SK-MEL-5 (cell line): Measurements from ENCODE around the gene PGM5. TPM values are rescaled to one million over a fixed set of nuclear protein-coding genes. Genes with fewer than 3 reads are reported as not detected.
A peak's percentile ranks its signal among the peaks of the same experiment; 100 is the strongest.

ENCODE experiments used
- DNase-seq: peaks from one replicate; pipeline ENCODE4 v3.0.0-alpha.2; 2016; ENCODE audit warnings: low read depth, low spot score
- in situ Hi-C: cut with HindIII; loops from 2 replicates; pipeline ENCODE4 v1.10.0; 2016; ENCODE audit warnings: low sequenced_read_pairs, high pct_unique_total_duplicates, low pct_unique_long_range_greater_than_20kb
- total RNA-seq: library from RNA; depleted of rRNA; stranded (reverse); fragments of >200 nt; shearing (Covaris generic); gene quantifications from 2 replicates; pipeline ENCODE4 v1.2.3, GENCODE V29; 2014

PGM5 gene
- total RNA-seq, 1 experiment from 2014 or later: 4.9 TPM

GRCh38 chr9:68505681-68506409 is 149.4 kb downstream of the PGM5 start:
- DNase-seq: no peak

DNA sequence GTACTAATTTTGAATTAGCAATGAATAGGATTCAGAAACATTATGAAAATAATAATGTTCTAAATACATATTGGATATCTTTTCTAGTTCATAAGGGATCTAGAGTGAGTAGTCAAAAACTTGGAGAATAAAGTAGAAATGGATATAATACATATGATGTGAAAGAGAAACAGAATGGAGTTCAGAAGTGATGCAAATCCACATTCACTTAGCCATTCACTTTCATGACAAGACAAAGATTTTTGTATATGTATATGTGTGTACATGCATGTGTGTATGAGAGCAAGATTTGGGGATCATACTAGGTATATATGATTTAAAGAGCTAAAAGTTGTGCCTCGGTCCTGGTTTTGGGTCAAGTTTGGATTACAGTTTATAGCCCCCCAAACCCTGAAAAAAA is 150.1 kb downstream of the PGM5 start:
- in situ Hi-C loops: no loop called here
- no peak for DNase-seq

More at GRCh38 chr9:68505681-68506409, 149.4 kb downstream of the PGM5 start:
- in situ Hi-C loops: no loop called here

DNA sequence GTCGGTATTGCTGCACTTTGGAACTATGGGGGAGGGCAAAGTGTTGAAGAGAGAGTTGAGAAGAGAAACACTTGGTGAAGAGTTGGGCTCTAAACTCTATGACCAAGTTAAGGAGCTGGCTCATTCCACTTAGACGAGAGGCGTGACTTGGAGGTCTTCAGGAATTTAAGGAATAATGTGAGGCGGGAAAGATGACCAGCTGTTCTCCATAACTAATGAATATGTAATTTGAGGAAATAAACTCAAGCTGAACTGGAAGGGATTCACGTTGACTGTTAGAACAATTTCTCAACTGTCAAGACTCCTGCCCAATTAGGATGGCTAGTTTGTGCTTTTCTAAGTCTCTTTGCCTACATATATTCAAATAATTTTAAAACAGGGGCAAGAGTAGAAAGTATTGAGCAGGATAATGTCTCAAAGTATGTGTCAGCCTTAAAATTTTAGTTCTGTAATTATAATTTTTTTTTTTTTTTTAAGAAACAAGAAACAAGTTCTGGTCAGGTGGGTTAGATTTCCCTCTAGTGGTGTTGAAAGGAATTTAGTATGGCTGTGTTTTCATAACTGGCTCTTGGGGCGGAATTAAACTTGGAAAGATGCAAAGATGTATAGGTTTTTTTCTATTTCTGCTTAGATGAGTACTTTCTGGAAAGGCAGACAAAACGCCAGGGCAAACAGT is 150.9 kb downstream of the PGM5 start:
- DNase-seq: peak; percentile 73
- in situ Hi-C loops: no loop called here

GRCh38 chr9:68507806-68508145 is 151.4 kb downstream of the PGM5 start:
- peak; percentile 86 for DNase-seq
- in situ Hi-C loops: no loop called here

DNA sequence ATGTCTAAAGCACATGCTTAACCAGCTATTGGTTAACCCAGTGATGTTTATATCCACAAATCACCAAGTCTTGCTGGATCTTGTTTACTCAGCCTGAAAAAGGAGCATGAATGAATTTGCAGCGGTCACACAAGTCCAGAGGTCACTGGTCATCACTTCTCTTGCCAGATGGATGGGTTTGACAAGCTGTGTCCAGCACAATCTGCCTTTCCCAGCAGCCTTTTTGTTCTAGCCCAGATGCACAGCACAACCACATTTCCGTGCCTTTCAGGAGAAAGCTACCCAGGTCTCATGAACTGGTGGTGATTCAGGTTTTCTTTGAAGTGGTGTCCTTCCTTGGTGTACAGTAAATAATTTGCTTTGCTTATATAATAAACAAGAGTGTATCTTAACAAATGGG is 152.1 kb downstream of the PGM5 start:
- no peak for DNase-seq
- in situ Hi-C loops: no loop called here

GRCh38 chr9:68509689-68510088 is 153.3 kb downstream of the PGM5 start:
- in situ Hi-C loops: no loop called here
- DNase-seq: no peak

DNA sequence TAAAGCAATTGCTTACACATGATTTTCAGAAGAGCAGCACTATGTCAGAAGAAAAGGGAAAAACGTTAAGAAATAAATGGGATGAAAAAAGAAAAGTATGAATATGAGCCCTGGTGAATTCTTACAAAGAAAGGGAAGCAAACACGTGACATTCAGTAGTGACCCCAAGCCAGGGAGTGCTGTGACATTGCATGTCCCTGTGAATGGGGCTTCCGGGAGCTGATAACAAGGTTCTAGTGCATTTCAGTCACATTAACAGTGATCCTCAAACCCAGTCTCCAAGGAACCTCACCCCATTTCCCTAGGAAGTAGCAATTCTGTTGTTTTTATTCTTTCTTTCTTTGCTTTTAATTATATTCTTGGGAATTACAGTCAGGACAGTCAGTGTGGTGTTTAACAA is 157.0 kb downstream of the PGM5 start:
- no peak for DNase-seq
- in situ Hi-C loops: no loop called here

DNA sequence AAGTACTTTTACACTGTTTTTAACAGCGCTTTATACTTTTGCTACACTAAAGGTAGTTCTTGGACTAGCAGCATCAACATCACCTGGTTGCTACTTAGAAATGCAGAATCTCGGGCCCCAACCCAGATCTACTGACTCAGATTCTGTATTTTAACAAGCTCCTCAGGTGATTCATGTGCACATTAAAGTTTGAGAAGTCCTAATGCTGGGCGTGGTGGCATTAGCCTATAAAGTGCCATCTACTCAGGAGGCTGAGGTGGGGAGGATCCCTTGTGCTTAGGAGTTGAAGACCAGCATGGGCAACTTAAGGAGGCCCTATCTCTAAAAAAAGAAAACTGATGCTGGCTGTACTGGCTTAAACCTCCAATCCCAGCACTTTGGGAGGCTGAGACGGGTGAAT is 157.6 kb downstream of the PGM5 start:
- in situ Hi-C loops: no loop called here

DNA sequence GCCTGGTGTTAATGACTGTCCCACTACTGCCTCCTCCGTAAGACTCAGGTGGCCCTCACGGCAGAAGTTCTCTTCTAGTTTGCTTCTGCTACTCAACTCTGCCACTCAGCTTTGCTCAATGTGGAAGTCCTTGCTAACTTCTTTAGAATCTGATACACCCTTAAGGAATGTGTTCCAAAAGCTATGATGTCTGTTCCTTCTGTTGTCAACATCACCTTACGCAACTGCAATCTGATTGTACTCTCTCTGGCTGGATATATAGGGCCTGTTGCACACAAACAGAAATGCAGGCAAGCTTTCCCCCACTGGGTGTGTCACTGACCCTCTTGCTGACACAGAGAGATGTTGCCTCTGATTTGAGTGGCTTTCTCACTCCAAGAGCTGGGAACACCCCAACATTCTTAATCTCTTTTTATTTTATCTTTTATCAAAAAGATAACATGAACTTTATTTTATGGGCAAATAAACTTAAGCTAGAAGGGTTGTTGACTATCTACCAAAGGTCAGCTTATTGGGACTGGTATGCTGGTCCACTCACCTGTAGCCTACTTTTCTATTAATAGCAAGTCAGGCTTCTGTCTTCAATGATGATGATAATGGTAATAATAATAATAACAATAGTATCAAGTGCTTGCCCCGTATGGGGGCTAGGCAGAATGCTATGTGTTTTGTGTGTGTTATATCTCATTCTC is 159.1 kb downstream of the PGM5 start:
- no peak for DNase-seq
- in situ Hi-C loops: no loop called here

More for the DNA sequence above, 157.6 kb downstream of the PGM5 start:
- no peak for DNase-seq

- in situ Hi-C loops: no loop called here
These were observed 165.7 kb downstream of the PGM5 start for GRCh38 chr9:68522131-68522530.

GRCh38 chr9:68522954-68523353 is 166.5 kb downstream of the PGM5 start:
- in situ Hi-C loops: no loop called here
- no peak for DNase-seq

More at GRCh38 chr9:68522131-68522530, 165.7 kb downstream of the PGM5 start:
- DNase-seq: no peak

GRCh38 chr9:68523367-68523936 is 167.0 kb downstream of the PGM5 start:
- in situ Hi-C loops: no loop called here
- no peak for DNase-seq

- in situ Hi-C loops: no loop called here
- DNase-seq: no peak
These were observed 174.2 kb downstream of the PGM5 start for GRCh38 chr9:68530618-68531017.

DNA sequence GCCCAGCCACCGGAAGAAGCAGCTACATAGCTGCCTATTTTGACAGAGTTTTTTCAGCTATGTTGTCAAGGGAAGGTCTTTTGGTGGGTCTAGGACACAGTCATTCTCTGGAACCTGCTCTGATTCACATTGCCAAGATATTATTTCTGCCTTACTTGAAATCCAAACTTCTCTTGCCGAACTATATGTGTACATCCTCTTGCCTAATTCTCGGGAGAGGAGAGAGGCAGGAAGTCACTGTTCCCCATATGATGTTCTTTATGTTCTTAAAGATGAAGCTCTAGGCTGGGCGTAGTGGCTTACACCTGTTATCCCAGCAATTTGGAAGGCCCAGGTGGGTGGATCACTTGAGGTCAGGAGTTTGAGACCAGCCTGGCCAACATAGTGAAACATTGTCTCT is 175.7 kb downstream of the PGM5 start:
- in situ Hi-C loops: no loop called here
- DNase-seq: no peak

GRCh38 chr9:68533678-68534077 is 177.3 kb downstream of the PGM5 start:
- DNase-seq: no peak
- in situ Hi-C loops: no loop called here

GRCh38 chr9:68536876-68537615 is 180.6 kb downstream of the PGM5 start:
- no peak for DNase-seq
- in situ Hi-C loops: no loop called here

DNA sequence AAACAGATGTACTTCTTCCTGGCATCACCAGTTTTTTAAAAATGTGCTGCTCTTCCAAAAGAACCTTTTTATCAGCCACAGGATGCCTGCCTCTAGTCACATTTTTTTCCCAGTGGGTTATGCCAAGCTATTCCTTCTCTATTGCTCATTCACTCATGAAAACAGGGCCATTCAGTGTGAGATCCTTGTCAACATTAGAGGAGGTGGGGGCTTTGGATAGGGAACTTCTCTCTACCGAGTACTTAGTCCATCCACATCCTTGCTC is 181.1 kb downstream of the PGM5 start:
- no peak for DNase-seq
- in situ Hi-C loops: no loop called here

DNA sequence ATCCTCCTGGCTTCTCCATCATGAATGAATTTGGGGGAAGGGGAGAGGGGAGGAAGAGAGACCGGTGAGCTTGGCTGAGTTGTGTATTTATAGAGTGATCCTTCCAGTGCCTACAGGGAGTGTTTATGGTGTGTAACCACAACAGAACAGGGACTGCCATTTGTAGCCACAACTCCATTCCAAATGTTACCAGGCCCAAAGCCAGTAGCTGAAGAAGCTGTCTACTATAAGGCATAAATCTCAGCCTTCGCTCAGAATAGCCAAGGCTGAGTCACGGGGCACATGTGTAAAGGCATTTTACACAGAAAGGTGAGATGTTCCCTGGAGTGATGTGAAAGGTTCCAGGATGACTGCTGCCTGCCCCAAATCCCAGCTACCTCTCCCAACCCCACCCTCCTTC is 181.8 kb downstream of the PGM5 start:
- DNase-seq: no peak
- in situ Hi-C loops: no loop called here
